SK-N-MC (cell line): ENCODE data around the gene GALP.

Source experiments
- EZH2 ChIP-seq: fragments of 200-600 bp; sonication (generic); IDR thresholded peaks from one replicate; pipeline ENCODE4 v1.6.1; 2017; ENCODE audit warnings: antibody characterized with exemption
- POLR2AphosphoS5 ChIP-seq: IDR thresholded peaks from 2 replicates; pipeline ENCODE4 v1.6.1; 2012; ENCODE audit warnings: mild to moderate bottlenecking, low read depth, low read length, borderline replicate concordance

DNA sequence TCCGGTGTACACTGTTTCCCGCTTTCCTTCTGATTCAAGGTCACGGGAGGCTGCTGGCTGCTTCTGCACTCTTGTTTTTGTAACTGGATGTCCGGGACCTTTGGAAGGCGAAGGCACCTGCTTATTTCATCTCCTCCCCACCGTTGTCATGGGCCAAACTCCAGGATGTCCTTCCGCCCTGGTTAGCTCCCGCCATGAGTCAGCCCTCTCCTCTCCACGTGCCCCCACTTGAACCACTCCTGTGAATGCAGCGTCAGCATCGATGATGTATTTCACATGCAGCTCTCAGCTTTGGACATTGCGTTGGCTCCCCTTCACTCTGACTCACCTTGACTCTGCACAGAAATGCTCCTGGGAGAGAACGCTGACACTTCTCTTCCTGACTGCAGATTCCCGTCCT lies 5.5 kb upstream of the GALP start:
- no peak for TF ChIP-seq POLR2AphosphoS5
- no peak for TF ChIP-seq EZH2
